ENCODE data around the gene ADAMTS14. TPM values are rescaled to one million over a fixed set of nuclear protein-coding genes. Genes with fewer than 3 reads are reported as not detected.

ADAMTS14 gene
- total RNA-seq, 1 donor from 2014 or later = 1.9 TPM

Other genes starting within 250 kb of the ADAMTS14 start
- gene NODAL, start 230.8 kb upstream of the ADAMTS14 start, total RNA-seq = not detected in 2 replicates
- 1.7 and 2.6 TPM in 2 replicates for gene PALD1, start 193.7 kb upstream of the ADAMTS14 start, total RNA-seq
- not detected in 2 replicates for gene PRF1, start 69.8 kb upstream of the ADAMTS14 start, total RNA-seq
- not detected in 2 replicates for gene TBATA, start 112.9 kb downstream of the ADAMTS14 start, total RNA-seq
- 74.7 and 90.7 TPM in 2 replicates for gene SGPL1, start 143.4 kb downstream of the ADAMTS14 start, total RNA-seq
- gene PCBD1, start 216.1 kb downstream of the ADAMTS14 start, total RNA-seq = 59.2 and 77.8 TPM in 2 replicates

Measured in renal cortical epithelial cell (primary cell).